ENCODE measurements around the gene HNF4A. TPM values are rescaled to one million over a fixed set of nuclear protein-coding genes. Genes with fewer than 3 reads are reported as not detected.

The HNF4A gene
- total RNA-seq, 1 donor: not detected

- Histone ChIP-seq H3K27me3 (ENCODE audit: insufficient read depth, low read length) (peaks cover 13% of the 10 kb centered on the region), H3K4me3 (ENCODE audit: insufficient read depth, low read length) (no peak overlapping the region), H3K4me2 (ENCODE audit: insufficient read depth, low read length) (no peak overlapping the region), H4K20me1 (ENCODE audit: insufficient read depth, low read length) (no peaks in the 10 kb centered on the region), H3K79me2 (ENCODE audit: insufficient read depth, low read length) (no peaks in the 10 kb centered on the region), H2AFZ (ENCODE audit: low read length) (no peak overlapping the region), H3K9me3 (ENCODE audit: low read depth, low read length) (no peaks in the 10 kb centered on the region), H3K36me3 (ENCODE audit: insufficient read depth, low read length) (no peaks in the 10 kb centered on the region), H3K27ac (ENCODE audit: low read depth, low read length) (no peak overlapping the region), H3K4me1 (ENCODE audit: insufficient read depth, low read length) (no peaks in the 10 kb centered on the region)
- no peak for DNase-seq (ENCODE audit: insufficient read length, low spot score, missing footprints)
- no peak for TF ChIP-seq CTCF (IDR thresholded peaks at IDR 0.05; ENCODE audit: extremely low read depth, low read depth, low read length)
Measured at GRCh38 chr20:44425923-44426322, 70.4 kb downstream of the HNF4A start.

DNA sequence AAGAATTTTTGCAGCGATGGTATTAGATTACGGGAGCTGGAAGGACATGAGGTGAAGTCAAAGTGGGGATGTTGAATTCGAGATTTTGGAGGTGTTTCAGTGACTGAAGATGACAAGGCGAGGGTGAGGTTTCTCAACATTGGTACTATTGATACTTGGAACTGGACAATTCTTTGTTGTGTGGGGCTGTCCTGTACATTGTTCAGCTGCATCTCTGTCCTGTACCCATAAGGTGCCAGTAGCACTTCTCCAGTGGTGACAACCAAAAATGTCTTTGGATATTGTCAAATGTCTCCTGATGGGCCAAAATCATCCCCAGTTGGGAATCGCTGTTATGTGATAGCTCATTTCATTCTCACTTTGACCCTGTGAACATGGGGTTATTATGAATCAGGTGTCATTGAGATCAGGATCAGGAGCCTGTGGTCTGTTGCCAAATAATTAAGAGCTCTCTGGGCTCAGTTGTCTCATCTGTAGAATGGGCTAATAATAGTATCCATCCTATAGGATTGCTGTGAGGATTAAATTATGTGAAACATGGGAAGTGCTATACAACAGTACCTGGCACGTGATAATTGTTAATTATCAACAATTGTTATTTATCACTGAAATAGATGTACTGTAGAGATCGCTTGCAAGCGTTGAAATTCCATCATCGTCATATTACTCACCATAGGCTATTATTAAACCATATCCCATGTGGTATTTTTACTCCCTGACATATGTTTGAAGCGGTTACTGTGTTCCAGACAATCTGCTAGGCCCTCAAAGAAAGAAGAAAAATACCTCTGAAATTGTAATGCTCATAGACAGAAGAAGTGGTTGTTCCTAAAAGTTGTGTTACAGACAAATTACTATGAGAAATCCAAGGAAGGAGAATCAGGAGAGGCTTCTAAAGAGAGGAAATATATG, 71.6 kb downstream of the HNF4A start:
- Histone ChIP-seq H3K79me2 (ENCODE audit: insufficient read depth, low read length) (no peaks in the 10 kb centered on the region), H3K27ac (ENCODE audit: low read depth, low read length) (no peak overlapping the region), H4K20me1 (ENCODE audit: insufficient read depth, low read length) (no peaks in the 10 kb centered on the region), H3K4me1 (ENCODE audit: insufficient read depth, low read length) (no peaks in the 10 kb centered on the region), H3K36me3 (ENCODE audit: insufficient read depth, low read length) (no peaks in the 10 kb centered on the region), H3K4me3 (ENCODE audit: insufficient read depth, low read length) (no peak overlapping the region), H2AFZ (ENCODE audit: low read length) (no peak overlapping the region), H3K4me2 (ENCODE audit: insufficient read depth, low read length) (no peak overlapping the region), H3K27me3 (ENCODE audit: insufficient read depth, low read length) (peaks cover 13% of the 10 kb centered on the region), H3K9me3 (ENCODE audit: low read depth, low read length) (no peaks in the 10 kb centered on the region)
- TF ChIP-seq CTCF (IDR thresholded peaks at IDR 0.05; ENCODE audit: extremely low read depth, low read depth, low read length): no peak
- DNase-seq (ENCODE audit: insufficient read length, low spot score, missing footprints): no peak

DNA sequence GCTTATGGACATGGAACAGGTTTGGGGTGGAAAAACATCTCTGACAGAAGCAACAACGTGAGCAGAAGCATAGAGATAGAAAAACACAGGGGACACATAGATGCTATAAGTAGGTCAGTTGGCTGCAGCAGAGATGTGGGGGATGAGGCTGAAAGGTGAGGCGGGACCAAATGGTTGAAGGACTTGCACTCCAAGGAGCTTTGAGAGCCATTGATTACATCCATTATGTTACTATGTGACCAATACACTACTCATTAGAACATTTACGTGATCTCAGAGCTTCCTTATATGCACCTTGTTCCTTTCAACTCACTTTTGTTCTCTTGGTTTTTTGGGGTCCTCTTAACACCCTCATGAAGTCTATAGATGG, 72.3 kb downstream of the HNF4A start:
- TF ChIP-seq CTCF (IDR thresholded peaks at IDR 0.05; ENCODE audit: extremely low read depth, low read depth, low read length): no peak
- Histone ChIP-seq H3K79me2 (ENCODE audit: insufficient read depth, low read length) (no peaks in the 10 kb centered on the region), H3K4me3 (ENCODE audit: insufficient read depth, low read length) (no peak overlapping the region), H3K4me2 (ENCODE audit: insufficient read depth, low read length) (no peak overlapping the region), H4K20me1 (ENCODE audit: insufficient read depth, low read length) (no peaks in the 10 kb centered on the region), H3K27ac (ENCODE audit: low read depth, low read length) (no peak overlapping the region), H3K9me3 (ENCODE audit: low read depth, low read length) (no peaks in the 10 kb centered on the region), H3K27me3 (ENCODE audit: insufficient read depth, low read length) (peaks cover 18% of the 10 kb centered on the region), H3K4me1 (ENCODE audit: insufficient read depth, low read length) (no peaks in the 10 kb centered on the region), H2AFZ (ENCODE audit: low read length) (no peak overlapping the region), H3K36me3 (ENCODE audit: insufficient read depth, low read length) (no peaks in the 10 kb centered on the region)
- DNase-seq (ENCODE audit: insufficient read length, low spot score, missing footprints): no peak

DNA sequence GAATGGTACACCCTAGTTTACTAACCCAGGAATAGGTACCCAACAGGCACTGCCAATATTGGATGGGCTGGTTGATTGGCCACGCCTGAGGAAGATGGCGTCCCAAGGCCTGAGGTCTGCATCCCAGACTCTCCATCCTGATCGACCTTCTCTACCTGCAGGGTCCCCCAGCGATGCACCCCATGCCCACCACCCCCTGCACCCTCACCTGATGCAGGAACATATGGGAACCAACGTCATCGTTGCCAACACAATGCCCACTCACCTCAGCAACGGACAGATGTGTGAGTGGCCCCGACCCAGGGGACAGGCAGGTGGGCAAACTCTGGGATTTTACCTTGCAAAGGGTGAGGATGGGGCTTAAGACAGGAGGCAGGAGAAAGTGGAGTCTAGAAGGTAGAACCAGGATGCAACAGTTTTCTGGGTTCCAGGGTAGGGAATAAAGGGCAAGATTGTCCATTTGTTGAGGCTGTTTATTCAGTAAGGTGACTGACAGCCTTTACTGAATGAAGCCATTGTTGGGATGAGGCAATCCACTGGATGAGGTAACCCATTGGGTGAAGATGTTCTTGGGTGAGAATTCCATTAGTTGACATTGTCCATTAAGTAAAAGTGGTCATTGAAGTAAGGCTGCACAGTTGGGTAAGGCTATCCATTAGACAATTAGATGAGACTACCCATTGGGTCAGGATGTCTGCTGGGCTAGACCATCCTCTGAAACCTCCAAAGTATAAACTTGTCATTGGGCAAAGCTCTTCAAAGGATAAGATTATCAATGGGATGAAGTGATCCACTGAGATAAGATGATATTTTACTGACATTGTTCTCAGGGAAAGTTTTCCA, 72.9 kb downstream of the HNF4A start:
- H3K27ac ChIP-seq (ENCODE audit: low read depth, low read length): no peak overlapping the region
- no peaks in the 10 kb centered on the region for H4K20me1 ChIP-seq (ENCODE audit: insufficient read depth, low read length)
- no peak for DNase-seq (ENCODE audit: insufficient read length, low spot score, missing footprints)
- H3K4me2 ChIP-seq (ENCODE audit: insufficient read depth, low read length): no peak overlapping the region
- H3K4me3 ChIP-seq (ENCODE audit: insufficient read depth, low read length): no peak overlapping the region
- peaks cover 22% of the 10 kb centered on the region for H3K27me3 ChIP-seq (ENCODE audit: insufficient read depth, low read length)
- H3K36me3 ChIP-seq (ENCODE audit: insufficient read depth, low read length): no peaks in the 10 kb centered on the region
- H3K79me2 ChIP-seq (ENCODE audit: insufficient read depth, low read length): no peaks in the 10 kb centered on the region
- no peak overlapping the region for H2AFZ ChIP-seq (ENCODE audit: low read length)
- no peaks in the 10 kb centered on the region for H3K9me3 ChIP-seq (ENCODE audit: low read depth, low read length)
- no peak for TF ChIP-seq CTCF (IDR thresholded peaks at IDR 0.05; ENCODE audit: extremely low read depth, low read depth, low read length)
- H3K4me1 ChIP-seq (ENCODE audit: insufficient read depth, low read length): no peaks in the 10 kb centered on the region
